ENCODE measurements around the gene HSH2D. TPM values are rescaled to one million over a fixed set of nuclear protein-coding genes. Genes with fewer than 3 reads are reported as not detected.

Gene HSH2D
- total and polyA plus RNA-seq, 9 of the 15 experiments (the other 6 are each of a cell fraction or from before 2014, with no cell fraction given): 0.03 to 1.1 (median 0.35) TPM; not detected in 1

GRCh38 chr19:16185768-16186123, 42.3 kb downstream of the HSH2D start (continued):
- TF ChIP-seq E2F6 (IDR thresholded peaks at IDR 0.05; ENCODE audit: borderline replicate concordance in 1 of 2, extremely low read depth in 1 of 2, insufficient read depth in 1 of 2, insufficient read length in 1 of 2, low read depth in 1 of 2, low read length in 1 of 2, poor library complexity in 1 of 2, severe bottlenecking in 1 of 2): peak in 1 of 2 experiments; percentile 20
- no peak for TF ChIP-seq HMGN3 (IDR thresholded peaks at IDR 0.05; ENCODE audit: borderline replicate concordance, extremely low read depth, insufficient read length, low read depth, low read length)
- TF ChIP-seq ARID4B (CRISPR knock-in tag; IDR thresholded peaks at IDR 0.05): no peak
- TF ChIP-seq BCOR (IDR thresholded peaks at IDR 0.05): no peak
- TF ChIP-seq NONO (IDR thresholded peaks at IDR 0.05; ENCODE audit: low read depth in 2 of 2, low read length in 1 of 2): no peak
- TF ChIP-seq REST (IDR thresholded peaks at IDR 0.05; ENCODE audit: borderline replicate concordance): peak; percentile 9; the same call in 1 of the 2 replicates
- TF ChIP-seq REST (CRISPR knock-in tag; IDR thresholded peaks at IDR 0.05; ENCODE audit: low read depth): no peak
- TF ChIP-seq RAD21 (CRISPR knock-in tag; conservative IDR thresholded peaks at IDR 0.05 in 1 of 2, IDR thresholded peaks at IDR 0.05 in 1 of 2): peak; percentile 19 to 45; a peak in 3 of 4 replicates
- TF ChIP-seq HNRNPLL (IDR thresholded peaks at IDR 0.05; ENCODE audit: low read depth, low read length, poor library complexity, severe bottlenecking): peak; percentile 20
- TF ChIP-seq CTBP1 (IDR thresholded peaks at IDR 0.05; ENCODE audit: borderline replicate concordance): peak; percentile 23; the same call in 1 of the 2 replicates
- no peak for TF ChIP-seq ZNF253 (CRISPR knock-in tag; conservative IDR thresholded peaks at IDR 0.05)
- no peak for TF ChIP-seq TCF7L2 (IDR thresholded peaks at IDR 0.05; ENCODE audit: low read depth, low read length)

All from K562 (cell line).